ENCODE results near the gene KRTAP5-3. TPM values are rescaled to one million over a fixed set of nuclear protein-coding genes. Genes with fewer than 3 reads are reported as not detected.

KRTAP5-3 gene
- total and polyA plus RNA-seq, 9 of the 15 experiments (the other 6 are each of a cell fraction or from before 2014, with no cell fraction given), result not detected

DNA sequence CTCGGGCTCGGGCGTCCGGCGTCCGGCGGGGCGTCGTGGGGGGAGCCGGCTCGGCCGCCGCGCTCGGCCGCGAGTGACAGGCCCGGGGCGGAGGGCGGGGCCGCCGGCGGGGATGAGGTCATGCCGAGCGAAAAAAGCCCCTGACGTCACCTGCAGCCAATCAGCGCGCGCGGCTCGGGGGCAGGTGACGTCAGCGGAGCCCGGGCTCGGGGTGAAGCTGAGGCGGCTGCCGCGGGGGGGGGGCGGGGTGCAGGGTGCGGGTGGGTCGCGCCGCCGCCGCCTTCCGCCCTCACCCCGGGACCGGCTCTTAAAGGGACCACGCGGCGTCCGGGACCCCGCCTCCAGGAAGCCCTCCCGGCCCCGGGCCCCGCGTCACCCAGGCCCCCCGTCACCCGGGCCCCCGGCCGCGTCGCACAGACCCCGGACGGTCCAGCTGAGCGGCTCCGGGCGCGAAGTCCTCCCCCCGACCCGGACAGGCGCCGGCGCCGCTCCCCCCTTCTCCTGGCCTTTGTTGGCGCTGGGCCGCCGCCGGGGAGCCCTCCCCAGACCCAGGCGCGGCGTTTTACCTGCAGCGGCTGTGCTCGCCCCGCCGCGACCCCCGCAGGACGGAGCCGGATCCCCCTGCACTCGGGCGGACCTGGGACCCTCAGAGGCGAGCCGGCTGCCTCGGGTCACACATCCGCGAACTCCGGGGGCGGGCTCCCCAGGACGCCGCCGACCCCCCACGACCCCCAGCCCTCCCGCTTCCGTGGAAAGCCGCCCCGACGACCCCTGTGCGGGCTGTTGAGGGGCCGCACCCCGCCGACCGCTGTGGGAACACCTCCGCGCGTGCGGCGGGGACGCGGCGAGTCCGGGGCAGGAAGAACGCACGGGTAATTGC is 35.8 kb downstream of the KRTAP5-3 start, which contains the start of gene DUSP8:
Gene DUSP8, minus strand, starts transcription at position 75 of the 880 bp plus-strand sequence. CDS start 6,445 bp downstream, outside the sequence.
- Histone ChIP-seq H3K27ac (ENCODE audit: extremely low read depth, low read depth, low read length) (peak within 1 kb of the TSS; percentile 67; the same call in 1 of the 3 replicates), H3K27me3 (ENCODE audit: control insufficient read depth in 2 of 2, insufficient read depth in 2 of 2, low read length in 2 of 2) (peaks cover 0 to 18% of the 10 kb centered on the region in 2 experiments; a peak in 3 of 5 replicates), H2AFZ (ENCODE audit: low read depth, low read length) (peak within 1 kb of the TSS; percentile 66; the same call in 1 of the 2 replicates), H3K36me3 (ENCODE audit: control insufficient read depth, insufficient read depth, low read length) (no peaks in the 10 kb centered on the region), H3K9ac (ENCODE audit: insufficient read depth in 1 of 2, low read depth in 2 of 2, low read length in 2 of 2) (peak within 1 kb of the TSS; percentile 63 to 87; a peak in 3 of 4 replicates), H3K4me2 (ENCODE audit: insufficient read depth, low read length) (0 out of 2 replicates have a peak within 1 kb of the TSS, but pooled peaks have one; percentile 18), H4K20me1 (replicated peaks; ENCODE audit: control insufficient read depth, insufficient read depth, low read length) (peaks cover 29% of the 10 kb centered on the region), H3K9me1 (ENCODE audit: control insufficient read depth, insufficient read depth, low read length) (no peaks in the 10 kb centered on the region), H3K4me3 (peak within 1 kb of the TSS; percentile 51), H3K79me2 (ENCODE audit: control insufficient read depth, insufficient read depth, low read length) (no peaks in the 10 kb centered on the region), H3K4me1 (replicated peaks in 1 of 2; ENCODE audit: control insufficient read depth in 2 of 2, insufficient read depth in 2 of 2, low read length in 2 of 2) (peaks cover 0 to 40% of the 10 kb centered on the region in 2 experiments; a peak in 3 of 5 replicates), H3K9me3 (replicated peaks; ENCODE audit: control insufficient read depth, insufficient read depth, low read depth, low read length) (no peaks in the 10 kb centered on the region)
- no TSS peak for BruUV-seq (replicated peaks)
- WGBS (ENCODE audit: insufficient coverage, low coverage, missing lambda C conversion rate), result 2% methylated on average over 20 of the region's 124 CpGs
- POLR2A ChIA-PET, result no interaction called here
- FAIRE-seq (no peak), ATAC-seq (peak; percentile 83), DNase-seq (ENCODE audit: extremely low read depth in 1 of 4, low spot score in 3 of 4) (peak; percentile 93 to 99 (median 98))
- intact Hi-C loops (cut with micrococcal nuclease), result loop anchor here (5.0 to 10.0 kb wide), 3 partner anchors 118 to 458 kb away; no protein-coding TSS in a partner anchor
- CTCF ChIA-PET (ENCODE audit: low intra/inter-chr PET ratio), result interaction anchor here (0.5 to 0.7 kb wide), 2 partner anchors 19 to 371 kb away, joined by 3 to 4 read pairs; no protein-coding TSS in a partner anchor
- in situ Hi-C loops (cut with MboI), result no loop called here
- TF ChIP-seq RBM25 (IDR thresholded peaks at IDR 0.05; ENCODE audit: low read depth, low read length, severe bottlenecking) (peak; percentile 63), JUN (IDR thresholded peaks at IDR 0.05; ENCODE audit: borderline replicate concordance, low read depth, low read length) (peak; percentile 97), JUN (CRISPR knock-in tag; IDR thresholded peaks at IDR 0.05; ENCODE audit: borderline replicate concordance) (0 out of 2 replicates have a peak, but pooled peaks have one; percentile 37), ERF (CRISPR knock-in tag; IDR thresholded peaks at IDR 0.05) (no peak), RUNX1 (IDR thresholded peaks at IDR 0.05; ENCODE audit: low read depth) (no peak), NELFE (IDR thresholded peaks at IDR 0.05; ENCODE audit: insufficient read depth, insufficient read length) (no peak), IFI16 (CRISPR knock-in tag; IDR thresholded peaks at IDR 0.05) (no peak), ZNF79 (CRISPR knock-in tag; IDR thresholded peaks at IDR 0.05; ENCODE audit: low read depth) (no peak), NFE2L1 (tag; IDR thresholded peaks at IDR 0.05; ENCODE audit: borderline replicate concordance, low read depth) (no peak), MYC (IDR thresholded peaks at IDR 0.05; ENCODE audit: low read depth, low read length) (no peak), MYC (CRISPR knock-in tag; IDR thresholded peaks at IDR 0.05; ENCODE audit: borderline replicate concordance, low read depth) (no peak), NR2C2 (CRISPR knock-in tag; IDR thresholded peaks at IDR 0.05) (no peak), NR2C2 (tag; IDR thresholded peaks at IDR 0.05) (peak; percentile 30; the same call in 1 of the 2 replicates), RNF2 (IDR thresholded peaks at IDR 0.05) (no peak), HMG20A (CRISPR knock-in tag; conservative IDR thresholded peaks at IDR 0.05) (no peak), KAT2B (IDR thresholded peaks at IDR 0.05; ENCODE audit: low read depth, low read length) (no peak), EHMT2 (IDR thresholded peaks at IDR 0.05) (no peak), MYNN (IDR thresholded peaks at IDR 0.05) (no peak), MYNN (CRISPR knock-in tag; IDR thresholded peaks at IDR 0.05) (no peak), MYBL2 (IDR thresholded peaks at IDR 0.05; ENCODE audit: low read depth) (no peak), MYBL2 (CRISPR knock-in tag; IDR thresholded peaks at IDR 0.05; ENCODE audit: borderline replicate concordance) (no peak), ZKSCAN8 (CRISPR knock-in tag; IDR thresholded peaks at IDR 0.05) (no peak), ZNF785 (CRISPR knock-in tag; IDR thresholded peaks at IDR 0.05) (no peak)
- TF ChIP-seq, protein P1, sequence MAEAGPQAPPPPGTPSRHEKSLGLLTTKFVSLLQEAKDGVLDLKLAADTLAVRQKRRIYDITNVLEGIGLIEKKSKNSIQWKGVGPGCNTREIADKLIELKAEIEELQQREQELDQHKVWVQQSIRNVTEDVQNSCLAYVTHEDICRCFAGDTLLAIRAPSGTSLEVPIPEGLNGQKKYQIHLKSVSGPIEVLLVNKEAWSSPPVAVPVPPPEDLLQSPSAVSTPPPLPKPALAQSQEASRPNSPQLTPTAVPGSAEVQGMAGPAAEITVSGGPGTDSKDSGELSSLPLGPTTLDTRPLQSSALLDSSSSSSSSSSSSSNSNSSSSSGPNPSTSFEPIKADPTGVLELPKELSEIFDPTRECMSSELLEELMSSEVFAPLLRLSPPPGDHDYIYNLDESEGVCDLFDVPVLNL (CRISPR knock-in tag; IDR thresholded peaks at IDR 0.05; ENCODE audit: low read depth), result no peak

All from K562 (cell line).